IMR-90 (cell line): ENCODE measurements around the gene BCAS3.

ENCODE experiments used
- RAD21 ChIP-seq: IDR thresholded peaks from 2 replicates; pipeline ENCODE4 v1.6.1; 2012; ENCODE audit warnings: low read length, improper control_type of control experiment
- TF ChIP-seq, protein P1 (sequence below): conservative IDR thresholded peaks from 2 replicates; pipeline ENCODE4 v1.5.1; 2012; ENCODE audit warnings: mild to moderate bottlenecking, low read depth, low read length, improper control_type of control experiment

DNA sequence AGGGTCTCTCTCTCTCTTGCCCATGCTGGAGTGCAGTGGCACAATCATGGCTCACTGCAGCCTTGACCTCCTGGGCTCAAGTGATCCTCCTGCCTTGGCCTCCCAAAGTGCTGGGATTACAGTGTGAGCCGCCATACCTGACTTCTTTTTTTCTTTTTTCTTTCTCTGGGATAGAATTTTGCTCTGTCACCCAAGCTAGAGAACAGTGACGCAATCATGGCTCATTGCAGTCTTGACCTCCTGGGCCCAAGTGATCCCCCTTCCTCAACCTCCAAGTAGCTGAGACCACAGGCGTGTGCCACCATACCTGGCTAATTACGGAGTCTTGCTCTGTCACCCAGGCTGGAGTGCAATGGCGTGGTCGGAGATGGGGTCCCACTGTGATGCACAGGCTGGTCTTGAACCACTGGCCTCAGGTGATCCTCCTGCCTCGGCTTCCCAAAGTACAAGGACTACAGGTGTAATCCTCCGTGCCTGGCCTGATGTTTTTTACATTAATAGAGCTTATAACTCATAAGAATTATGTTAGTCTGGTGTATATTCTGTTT lies 76.5 kb downstream of the BCAS3 start:
- TF ChIP-seq, protein P1, sequence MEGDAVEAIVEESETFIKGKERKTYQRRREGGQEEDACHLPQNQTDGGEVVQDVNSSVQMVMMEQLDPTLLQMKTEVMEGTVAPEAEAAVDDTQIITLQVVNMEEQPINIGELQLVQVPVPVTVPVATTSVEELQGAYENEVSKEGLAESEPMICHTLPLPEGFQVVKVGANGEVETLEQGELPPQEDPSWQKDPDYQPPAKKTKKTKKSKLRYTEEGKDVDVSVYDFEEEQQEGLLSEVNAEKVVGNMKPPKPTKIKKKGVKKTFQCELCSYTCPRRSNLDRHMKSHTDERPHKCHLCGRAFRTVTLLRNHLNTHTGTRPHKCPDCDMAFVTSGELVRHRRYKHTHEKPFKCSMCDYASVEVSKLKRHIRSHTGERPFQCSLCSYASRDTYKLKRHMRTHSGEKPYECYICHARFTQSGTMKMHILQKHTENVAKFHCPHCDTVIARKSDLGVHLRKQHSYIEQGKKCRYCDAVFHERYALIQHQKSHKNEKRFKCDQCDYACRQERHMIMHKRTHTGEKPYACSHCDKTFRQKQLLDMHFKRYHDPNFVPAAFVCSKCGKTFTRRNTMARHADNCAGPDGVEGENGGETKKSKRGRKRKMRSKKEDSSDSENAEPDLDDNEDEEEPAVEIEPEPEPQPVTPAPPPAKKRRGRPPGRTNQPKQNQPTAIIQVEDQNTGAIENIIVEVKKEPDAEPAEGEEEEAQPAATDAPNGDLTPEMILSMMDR, result no peak
- TF ChIP-seq RAD21, result no peak
